ENCODE results near the gene CARD8.

CARD8 gene

DNA sequence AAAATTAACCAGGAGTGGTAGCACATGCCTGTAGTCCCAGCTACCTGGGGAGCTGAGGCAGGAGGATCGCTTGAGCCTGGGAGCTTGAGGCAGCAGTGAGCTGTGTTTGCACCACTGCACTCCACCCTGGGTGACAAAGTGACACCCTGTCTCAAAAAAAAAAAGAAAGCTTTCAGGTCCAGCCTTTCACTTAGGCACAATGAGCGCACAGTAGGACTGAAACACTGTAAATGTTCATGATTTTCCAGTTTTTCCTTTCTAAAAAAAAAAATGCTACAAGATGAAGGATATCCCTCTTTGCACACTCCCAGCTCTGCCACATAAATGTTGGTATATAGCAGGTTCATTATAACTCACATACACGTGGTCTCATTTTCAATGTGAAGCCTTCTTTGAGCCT lies 32.0 kb upstream of the CARD8 start:
- no peak for DNase-seq (ENCODE audit: extremely low spot score)
- TF ChIP-seq, protein P1, sequence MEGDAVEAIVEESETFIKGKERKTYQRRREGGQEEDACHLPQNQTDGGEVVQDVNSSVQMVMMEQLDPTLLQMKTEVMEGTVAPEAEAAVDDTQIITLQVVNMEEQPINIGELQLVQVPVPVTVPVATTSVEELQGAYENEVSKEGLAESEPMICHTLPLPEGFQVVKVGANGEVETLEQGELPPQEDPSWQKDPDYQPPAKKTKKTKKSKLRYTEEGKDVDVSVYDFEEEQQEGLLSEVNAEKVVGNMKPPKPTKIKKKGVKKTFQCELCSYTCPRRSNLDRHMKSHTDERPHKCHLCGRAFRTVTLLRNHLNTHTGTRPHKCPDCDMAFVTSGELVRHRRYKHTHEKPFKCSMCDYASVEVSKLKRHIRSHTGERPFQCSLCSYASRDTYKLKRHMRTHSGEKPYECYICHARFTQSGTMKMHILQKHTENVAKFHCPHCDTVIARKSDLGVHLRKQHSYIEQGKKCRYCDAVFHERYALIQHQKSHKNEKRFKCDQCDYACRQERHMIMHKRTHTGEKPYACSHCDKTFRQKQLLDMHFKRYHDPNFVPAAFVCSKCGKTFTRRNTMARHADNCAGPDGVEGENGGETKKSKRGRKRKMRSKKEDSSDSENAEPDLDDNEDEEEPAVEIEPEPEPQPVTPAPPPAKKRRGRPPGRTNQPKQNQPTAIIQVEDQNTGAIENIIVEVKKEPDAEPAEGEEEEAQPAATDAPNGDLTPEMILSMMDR (IDR thresholded peaks at IDR 0.05; ENCODE audit: control extremely low read depth, extremely low read depth, low read depth, missing control alignments), result no peak
- ChIA-PET CTCF (interaction anchor here (1.1 kb wide), 1 partner anchor 324 kb away, joined by 4 read pairs; no protein-coding TSS in a partner anchor), POLR2A (interaction anchor here (0.7 kb wide), 1 partner anchor 23 kb away, joined by 5 read pairs; no protein-coding TSS in a partner anchor)

DNA sequence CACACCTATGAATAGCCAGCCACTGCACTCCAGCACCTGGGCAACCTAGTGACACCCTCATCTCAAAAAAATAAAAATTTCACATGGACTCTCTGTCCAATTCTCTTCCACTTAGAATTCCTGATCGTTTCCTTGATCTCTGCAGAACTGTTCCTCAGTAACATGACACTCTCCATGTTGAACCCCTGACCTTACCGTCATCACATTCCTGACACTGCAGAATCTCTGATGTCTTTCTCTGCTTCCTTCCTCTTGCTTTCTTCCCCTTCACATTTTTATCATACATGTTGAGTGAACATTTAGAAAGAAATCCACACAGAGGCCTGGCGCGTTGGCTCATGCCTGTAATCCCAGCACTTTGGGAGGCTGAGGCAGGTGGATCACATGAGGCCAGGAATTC lies 29.2 kb upstream of the CARD8 start:
- DNase-seq (ENCODE audit: extremely low spot score), result no peak
- TF ChIP-seq, protein P1 (IDR thresholded peaks at IDR 0.05; ENCODE audit: control extremely low read depth, extremely low read depth, low read depth, missing control alignments), result no peak
- CTCF ChIA-PET, result interaction anchor here (0.8 to 1.3 kb wide), 2 partner anchors 8 to 299 kb away, joined by 4 to 5 read pairs; no protein-coding TSS in a partner anchor
- POLR2A ChIA-PET, result no interaction called here

DNA sequence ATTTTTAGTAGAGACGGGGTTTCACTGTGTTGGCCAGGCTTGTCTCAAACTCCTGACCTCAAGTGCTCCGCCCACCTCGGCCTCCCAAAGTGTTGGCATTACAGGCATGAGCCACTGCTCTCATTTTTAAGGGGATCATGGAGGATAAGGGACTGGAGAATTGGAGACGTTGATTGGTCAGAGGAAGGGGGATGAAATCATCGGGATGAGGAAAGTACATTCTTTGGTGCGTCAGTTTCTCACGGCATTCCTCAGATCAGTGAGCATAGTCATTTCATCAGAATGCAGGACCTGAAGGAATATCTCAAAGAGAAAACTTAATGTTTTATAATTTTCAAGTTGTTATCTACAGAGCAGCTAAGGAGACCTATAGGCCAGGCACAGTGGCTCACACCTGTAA lies 28.2 kb upstream of the CARD8 start:
- TF ChIP-seq, protein P1 (IDR thresholded peaks at IDR 0.05; ENCODE audit: control extremely low read depth, extremely low read depth, low read depth, missing control alignments), result no peak
- no peak for DNase-seq (ENCODE audit: extremely low spot score)
- POLR2A ChIA-PET, result no interaction called here
- CTCF ChIA-PET, result interaction anchor here (0.8 to 1.3 kb wide), 3 partner anchors 9 to 300 kb away, joined by 3 to 5 read pairs (median 4); no protein-coding TSS in a partner anchor

DNA sequence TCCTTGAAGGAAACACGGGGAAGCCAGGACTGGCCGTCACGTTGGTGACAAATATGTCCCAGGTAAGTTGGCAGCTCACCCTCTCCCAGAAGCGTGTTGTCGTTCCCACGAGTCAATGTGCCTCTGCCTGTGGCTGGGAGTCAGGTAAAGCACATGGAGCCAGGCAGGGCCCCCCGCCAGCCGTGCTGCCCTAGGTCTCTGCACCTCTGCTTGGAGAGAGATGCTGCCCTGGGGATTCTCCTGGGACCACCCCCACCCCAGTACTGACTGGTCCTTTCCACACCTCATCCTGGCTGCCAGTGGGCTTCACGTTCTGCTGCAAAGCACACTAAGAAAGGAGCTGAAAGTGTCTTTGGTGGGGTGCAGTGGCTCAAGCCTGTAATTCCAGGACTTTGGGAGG lies 24.0 kb upstream of the CARD8 start:
- CTCF ChIA-PET, result interaction anchor here (1.8 kb wide), 1 partner anchor 11 kb away, joined by 5 read pairs; no protein-coding TSS in a partner anchor
- TF ChIP-seq, protein P1 (IDR thresholded peaks at IDR 0.05; ENCODE audit: control extremely low read depth, extremely low read depth, low read depth, missing control alignments), result no peak
- no peak for DNase-seq (ENCODE audit: extremely low spot score)
- POLR2A ChIA-PET, result no interaction called here

DNA sequence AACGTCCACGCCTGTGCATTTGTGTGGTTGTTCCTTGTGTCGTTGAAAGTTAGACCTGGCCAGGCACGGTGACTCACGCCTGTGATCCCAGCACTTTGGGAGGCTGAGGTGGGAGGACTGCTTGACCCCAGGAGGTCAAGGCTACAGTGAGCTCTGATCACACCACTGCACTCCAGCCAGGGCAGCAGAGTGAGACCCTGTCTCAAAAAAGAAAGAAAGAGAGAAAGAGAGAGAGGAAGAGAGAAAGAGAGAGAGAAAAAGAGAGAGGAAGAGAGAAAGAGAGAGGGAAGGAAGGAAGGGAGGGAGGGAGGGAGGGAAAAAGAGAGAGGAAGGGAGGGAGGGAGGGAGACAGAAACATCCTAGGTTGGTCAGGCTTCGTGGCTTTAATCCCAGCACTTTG lies 19.2 kb upstream of the CARD8 start:
- DNase-seq (ENCODE audit: extremely low spot score), result no peak
- TF ChIP-seq, protein P1 (IDR thresholded peaks at IDR 0.05; ENCODE audit: control extremely low read depth, extremely low read depth, low read depth, missing control alignments), result no peak
- CTCF ChIA-PET, result no interaction called here
- POLR2A ChIA-PET, result no interaction called here

DNA sequence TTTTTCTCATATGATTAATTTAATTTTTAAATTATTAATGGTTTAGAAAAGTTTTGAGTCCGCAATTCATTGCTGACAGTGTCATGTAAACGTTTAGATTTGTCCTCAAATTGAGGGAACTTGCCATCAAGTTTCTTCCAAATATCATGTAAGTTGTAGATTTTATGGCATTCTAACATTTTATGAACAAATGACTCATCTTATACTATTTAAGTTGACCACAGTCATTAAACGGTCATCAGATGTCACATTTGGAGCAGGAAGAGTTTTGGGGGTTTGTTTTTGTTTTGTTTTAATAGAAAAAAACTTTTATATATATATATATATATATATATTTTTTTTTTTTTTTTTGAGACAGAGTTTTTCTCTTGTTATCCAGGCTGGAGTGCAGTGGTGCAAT lies 18.5 kb upstream of the CARD8 start:
- TF ChIP-seq, protein P1 (IDR thresholded peaks at IDR 0.05; ENCODE audit: control extremely low read depth, extremely low read depth, low read depth, missing control alignments), result no peak
- ChIA-PET POLR2A (no interaction called here), CTCF (interaction anchor here (0.6 to 3.1 kb wide), 3 partner anchors 13 to 60 kb away, joined by 3 to 10 read pairs (median 4); no protein-coding TSS in a partner anchor)
- DNase-seq (ENCODE audit: extremely low spot score), result no peak

All from GM10248 (cell line).